ENCODE measurements around the gene BCAS4.

- no peak for TF ChIP-seq POLR2A (IDR thresholded peaks at IDR 0.05)
- TF ChIP-seq CTCF (IDR thresholded peaks at IDR 0.05) = no peak
Measured at GRCh38 chr20:50784464-50784863, 10.4 kb upstream of the BCAS4 start.
